Activated CD4-positive, alpha-beta T cell treated with anti-CD3 and anti-CD28 coated beads, Interleukin-2, Interleukin-6, amounts not matched to agents 100 ng/mL and 50 ng/mL, durations not matched to agents 16 hours and 8 hours (primary cell): ENCODE results near the gene NPFFR1.
"Not testable (repeated sequence)": the region's sequence is repeated elsewhere in the genome, so short reads cannot be mapped to it uniquely, and the experiment has no call there.

Source experiments
- DNase-seq: peaks from one replicate; pipeline ENCODE4 v3.0.0-alpha.2; 2020

The NPFFR1 gene

GRCh38 chr10:70284542-70285475 lies 1.0 kb upstream of the NPFFR1 start:
- DNase-seq = no peak

GRCh38 chr10:70283071-70283444 lies 746 bp downstream of the NPFFR1 start:
- no peak for DNase-seq

- DNase-seq = no peak
Measured at GRCh38 chr10:70281609-70282008, 2.2 kb downstream of the NPFFR1 start.

GRCh38 chr10:70280099-70280498 lies 3.7 kb downstream of the NPFFR1 start:
- no peak for DNase-seq

- no peak for DNase-seq
Measured at GRCh38 chr10:70277396-70278030, 6.3 kb downstream of the NPFFR1 start.

- DNase-seq = no peak
Measured at GRCh38 chr10:70274643-70275042, 9.2 kb downstream of the NPFFR1 start.

- DNase-seq = peak; percentile 65
Measured at GRCh38 chr10:70272925-70273316, 10.9 kb downstream of the NPFFR1 start.

- DNase-seq = no peak
Measured at GRCh38 chr10:70271996-70272924, 11.5 kb downstream of the NPFFR1 start.

GRCh38 chr10:70270952-70271351 lies 12.9 kb downstream of the NPFFR1 start:
- no peak for DNase-seq

GRCh38 chr10:70269741-70270140 lies 14.1 kb downstream of the NPFFR1 start:
- DNase-seq = no peak

- no peak for DNase-seq
Measured at GRCh38 chr10:70268376-70268775, 15.4 kb downstream of the NPFFR1 start.

- no peak for DNase-seq
Measured at GRCh38 chr10:70267161-70267933, 16.5 kb downstream of the NPFFR1 start.

GRCh38 chr10:70266701-70267100 lies 17.1 kb downstream of the NPFFR1 start:
- DNase-seq = no peak

GRCh38 chr10:70266056-70266455 lies 17.7 kb downstream of the NPFFR1 start:
- no peak for DNase-seq

GRCh38 chr10:70265032-70265689 lies 18.6 kb downstream of the NPFFR1 start:
- no peak for DNase-seq

- DNase-seq = no peak
Measured at GRCh38 chr10:70260734-70261133, 23.1 kb downstream of the NPFFR1 start.

- DNase-seq = no peak
Measured at GRCh38 chr10:70260259-70260658, 23.5 kb downstream of the NPFFR1 start.

GRCh38 chr10:70258216-70258615 lies 25.6 kb downstream of the NPFFR1 start:
- no peak for DNase-seq

GRCh38 chr10:70257816-70258215 lies 26.0 kb downstream of the NPFFR1 start:
- not testable (repeated sequence) for DNase-seq

GRCh38 chr10:70256463-70256862 lies 27.3 kb downstream of the NPFFR1 start:
- no peak for DNase-seq
